ENCODE results near the gene DEFB110. TPM values are rescaled to one million over a fixed set of nuclear protein-coding genes. Genes with fewer than 3 reads are reported as not detected.

Gene DEFB110
- total RNA-seq, 2 donors from 2014 or later, result not detected

DNA sequence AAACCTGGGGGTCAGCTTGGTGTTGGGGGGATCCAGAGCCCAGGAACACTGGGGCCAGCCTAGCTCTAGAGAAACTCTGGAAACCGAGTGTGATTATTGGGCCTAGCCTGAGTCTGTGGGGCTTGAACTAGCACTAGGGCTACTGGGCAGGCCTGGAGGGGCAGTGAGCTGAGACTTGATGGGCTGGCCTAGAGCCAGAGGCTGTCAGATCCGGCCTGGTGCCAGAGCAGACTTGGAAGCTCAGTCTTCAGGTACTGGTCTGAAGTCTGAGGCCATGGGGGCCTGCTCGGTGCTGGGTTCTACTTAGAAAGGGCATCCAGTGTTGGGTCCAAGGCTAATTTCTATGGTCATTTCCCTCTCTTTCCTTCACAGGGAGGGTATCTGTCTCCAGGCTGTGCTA lies 25.2 kb upstream of the DEFB110 start:
- Histone ChIP-seq H3K36me3 (no peaks in the 10 kb centered on the region), H3K27me3 (no peaks in the 10 kb centered on the region), H3K27ac (no peak overlapping the region), H3K4me3 (no peak overlapping the region), H3K9ac (ENCODE audit: low read depth in 2 of 2, low read length in 2 of 2) (no peak overlapping the region), H3K9me3 (no peaks in the 10 kb centered on the region), H3K4me1 (no peaks in the 10 kb centered on the region)
- no peak for DNase-seq
- intact Hi-C loops (cut with DNase I), result no loop called here
- TF ChIP-seq, protein P1, sequence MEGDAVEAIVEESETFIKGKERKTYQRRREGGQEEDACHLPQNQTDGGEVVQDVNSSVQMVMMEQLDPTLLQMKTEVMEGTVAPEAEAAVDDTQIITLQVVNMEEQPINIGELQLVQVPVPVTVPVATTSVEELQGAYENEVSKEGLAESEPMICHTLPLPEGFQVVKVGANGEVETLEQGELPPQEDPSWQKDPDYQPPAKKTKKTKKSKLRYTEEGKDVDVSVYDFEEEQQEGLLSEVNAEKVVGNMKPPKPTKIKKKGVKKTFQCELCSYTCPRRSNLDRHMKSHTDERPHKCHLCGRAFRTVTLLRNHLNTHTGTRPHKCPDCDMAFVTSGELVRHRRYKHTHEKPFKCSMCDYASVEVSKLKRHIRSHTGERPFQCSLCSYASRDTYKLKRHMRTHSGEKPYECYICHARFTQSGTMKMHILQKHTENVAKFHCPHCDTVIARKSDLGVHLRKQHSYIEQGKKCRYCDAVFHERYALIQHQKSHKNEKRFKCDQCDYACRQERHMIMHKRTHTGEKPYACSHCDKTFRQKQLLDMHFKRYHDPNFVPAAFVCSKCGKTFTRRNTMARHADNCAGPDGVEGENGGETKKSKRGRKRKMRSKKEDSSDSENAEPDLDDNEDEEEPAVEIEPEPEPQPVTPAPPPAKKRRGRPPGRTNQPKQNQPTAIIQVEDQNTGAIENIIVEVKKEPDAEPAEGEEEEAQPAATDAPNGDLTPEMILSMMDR (IDR thresholded peaks at IDR 0.05), result no peak

DNA sequence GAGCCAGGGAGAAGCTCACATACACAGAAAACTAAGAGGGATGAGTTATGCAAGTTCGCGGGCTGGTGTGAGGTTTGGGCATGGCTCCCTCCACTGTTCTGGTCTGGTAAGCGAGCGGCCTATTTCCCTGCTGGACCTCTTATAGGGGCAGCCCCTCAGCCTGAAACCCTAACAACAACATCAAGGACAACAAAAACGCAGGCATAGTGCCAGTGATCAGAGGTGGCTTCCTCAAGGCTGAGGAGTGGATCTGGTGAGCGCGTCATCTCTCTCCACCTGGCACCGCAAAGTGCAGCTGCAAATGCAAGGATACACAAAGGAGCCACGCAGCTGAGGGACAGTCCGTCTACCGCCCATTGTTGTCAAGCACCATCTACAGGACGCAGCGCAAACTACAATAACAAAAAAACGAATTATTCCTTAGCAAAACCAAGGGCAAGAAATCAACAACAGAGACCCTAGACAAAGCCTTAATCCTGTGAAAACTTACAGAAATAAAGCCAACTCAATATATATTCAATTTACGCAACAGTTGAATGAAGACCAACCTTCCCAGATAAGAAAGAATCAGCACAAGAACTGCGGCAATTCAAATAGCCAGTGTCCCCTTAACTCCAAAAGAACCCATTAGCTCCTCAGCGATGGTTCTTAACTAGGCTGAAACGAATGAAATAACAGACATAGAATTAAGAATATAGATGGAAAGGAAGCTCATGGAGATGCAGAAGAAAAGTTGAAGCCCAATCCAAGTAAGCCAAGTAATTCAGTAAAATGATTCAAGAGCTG lies 9.2 kb upstream of the DEFB110 start:
- intact Hi-C loops (cut with DNase I), result no loop called here
- TF ChIP-seq, protein P1 (IDR thresholded peaks at IDR 0.05), result no peak
- Histone ChIP-seq H3K27ac (no peak overlapping the region), H3K4me3 (no peak overlapping the region), H3K36me3 (no peaks in the 10 kb centered on the region), H3K27me3 (no peaks in the 10 kb centered on the region), H3K4me1 (no peaks in the 10 kb centered on the region), H3K9ac (ENCODE audit: low read depth in 2 of 2, low read length in 2 of 2) (no peak overlapping the region), H3K9me3 (no peaks in the 10 kb centered on the region)
- no peak for DNase-seq

DNA sequence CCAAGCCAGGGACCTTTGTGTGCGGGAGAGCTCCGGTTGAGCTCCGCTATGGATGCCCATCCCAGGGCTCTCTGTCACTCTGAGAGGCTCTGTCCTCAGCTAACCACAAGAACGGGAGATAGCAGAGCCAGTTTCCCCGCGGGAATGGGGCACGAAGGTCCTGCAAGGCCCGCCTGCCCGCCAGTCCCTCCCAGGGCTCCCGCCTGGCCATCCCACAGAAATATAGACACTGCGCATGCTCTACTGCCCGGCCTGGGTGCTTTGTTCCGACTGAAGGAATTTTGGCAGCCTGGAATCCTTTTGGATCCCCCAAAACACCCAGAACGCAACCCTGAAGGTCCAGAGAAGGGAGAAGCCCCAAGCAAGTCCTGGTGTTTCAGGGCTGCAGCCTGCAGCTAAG lies 8.6 kb upstream of the DEFB110 start:
- H3K27ac ChIP-seq, result no peak overlapping the region
- H3K4me3 ChIP-seq, result no peak overlapping the region
- no peaks in the 10 kb centered on the region for H3K4me1 ChIP-seq
- no peak overlapping the region for H3K9ac ChIP-seq (ENCODE audit: low read depth in 2 of 2, low read length in 2 of 2)
- DNase-seq, result no peak
- TF ChIP-seq, protein P1 (IDR thresholded peaks at IDR 0.05), result no peak
- no peaks in the 10 kb centered on the region for H3K9me3 ChIP-seq
- intact Hi-C loops (cut with DNase I), result no loop called here
- H3K27me3 ChIP-seq, result no peaks in the 10 kb centered on the region
- H3K36me3 ChIP-seq, result no peaks in the 10 kb centered on the region

DNA sequence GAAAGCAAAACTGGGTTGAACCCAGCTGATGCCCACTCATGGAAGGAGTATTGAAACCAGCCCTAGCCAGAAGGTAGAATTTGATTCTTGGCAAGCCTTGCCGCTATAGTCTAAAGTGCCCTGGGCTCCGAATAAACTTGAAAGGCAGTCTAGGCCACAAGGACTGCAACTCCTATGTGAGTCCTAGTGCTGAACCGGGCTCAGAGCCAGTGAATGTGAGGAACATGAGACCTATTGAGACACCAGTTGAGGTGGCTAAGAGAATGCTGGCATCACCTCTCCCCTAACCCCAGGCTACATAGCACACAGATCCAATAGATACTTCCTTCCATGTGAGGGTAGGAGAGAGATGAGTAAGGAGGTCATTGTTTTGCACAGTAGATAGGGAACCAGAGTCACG lies 3.5 kb upstream of the DEFB110 start:
- H3K9me3 ChIP-seq, result no peaks in the 10 kb centered on the region
- no peak overlapping the region for H3K27ac ChIP-seq
- H3K4me3 ChIP-seq, result no peak overlapping the region
- TF ChIP-seq, protein P1 (IDR thresholded peaks at IDR 0.05), result no peak
- no peak for DNase-seq
- intact Hi-C loops (cut with DNase I), result no loop called here
- no peaks in the 10 kb centered on the region for H3K36me3 ChIP-seq
- H3K9ac ChIP-seq (ENCODE audit: low read depth in 2 of 2, low read length in 2 of 2), result no peak overlapping the region
- no peaks in the 10 kb centered on the region for H3K27me3 ChIP-seq
- no peaks in the 10 kb centered on the region for H3K4me1 ChIP-seq

DNA sequence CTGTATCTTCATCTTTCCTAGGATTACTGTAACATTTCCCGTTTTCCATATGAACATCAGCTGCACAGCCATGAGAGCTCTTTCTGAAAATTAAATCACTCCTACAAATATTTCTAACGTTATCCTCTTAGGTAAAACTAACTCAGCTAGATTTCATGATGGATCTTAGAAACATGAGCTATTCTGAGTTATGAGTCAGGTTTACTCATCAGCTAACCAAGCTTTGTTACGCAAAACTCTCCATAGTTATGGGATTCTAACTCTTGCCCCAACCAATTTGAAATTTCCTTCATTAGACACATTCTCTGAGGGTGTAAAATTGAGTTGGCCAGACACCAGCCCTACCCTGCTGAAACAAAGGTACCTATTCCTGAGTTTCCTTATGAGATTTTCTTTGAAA lies 14.0 kb downstream of the DEFB110 start:
- no peaks in the 10 kb centered on the region for H3K4me1 ChIP-seq
- TF ChIP-seq, protein P1 (IDR thresholded peaks at IDR 0.05), result no peak
- intact Hi-C loops (cut with DNase I), result no loop called here
- no peak for DNase-seq
- no peak overlapping the region for H3K4me3 ChIP-seq
- H3K9me3 ChIP-seq, result no peaks in the 10 kb centered on the region
- no peak overlapping the region for H3K27ac ChIP-seq
- H3K9ac ChIP-seq (ENCODE audit: low read depth in 2 of 2, low read length in 2 of 2), result no peak overlapping the region
- H3K36me3 ChIP-seq, result no peaks in the 10 kb centered on the region
- no peaks in the 10 kb centered on the region for H3K27me3 ChIP-seq
